Keratinocyte (primary cell): ENCODE measurements around the gene RBL1. TPM values are rescaled to one million over a fixed set of nuclear protein-coding genes. Genes with fewer than 3 reads are reported as not detected.
"Not testable (repeated sequence)": the region's sequence is repeated elsewhere in the genome, so short reads cannot be mapped to it uniquely, and the experiment has no call there.

Source experiments
- DNase-seq: peaks from one replicate; pipeline ENCODE4 v3.0.0-alpha.2; 2011; ENCODE audit warnings: low read depth, missing footprints, low spot score
- FAIRE-seq: peaks from 2 replicates; lab custom pipeline; 2011; peaks lifted over from hg19 to GRCh38; lab: Jason Lieb, UNC
- H2AFZ ChIP-seq: 2 replicates; pipeline ENCODE4 v1.6.0; 2012; ENCODE audit warnings: low read length, control low read depth, inconsistent platforms; ENCODE audit not compliant: control insufficient read depth
- H3K27ac ChIP-seq: 2 replicates; pipeline ENCODE4 v1.5.1; 2011; ENCODE audit warnings: low read length; ENCODE audit not compliant: control insufficient read depth, insufficient read depth
- H3K27me3 ChIP-seq: 3 replicates; pipeline ENCODE4 v1.6.0; 2011; ENCODE audit warnings: low read length; ENCODE audit not compliant: control insufficient read depth, insufficient read depth; ENCODE audit errors: extremely low read depth
- H3K36me3 ChIP-seq, 2 experiments: 2 replicates in 1 of 2; 3 replicates in 1 of 2; pipeline ENCODE4 v1.5.1; 2011; ENCODE audit warnings: low read length in 2 of 2, mild to moderate bottlenecking in 1 of 2; ENCODE audit not compliant: control insufficient read depth in 2 of 2, insufficient read depth in 2 of 2; ENCODE audit errors: extremely low read depth in 1 of 2
- H3K4me1 ChIP-seq: 3 replicates; pipeline ENCODE4 v1.5.1; 2011; ENCODE audit warnings: low read length; ENCODE audit not compliant: control insufficient read depth, insufficient read depth; ENCODE audit errors: extremely low read depth
- H3K4me2 ChIP-seq: 3 replicates; pipeline ENCODE4 v1.6.0; 2011; ENCODE audit warnings: low read depth, low read length; ENCODE audit not compliant: control insufficient read depth, insufficient read depth; ENCODE audit errors: extremely low read depth
- H3K4me3 ChIP-seq, 3 experiments: fragments of 200-600 bp in 1 of 3; sonication (generic) in 1 of 3; 2 replicates in 2 of 3; 3 replicates in 1 of 3; pipeline ENCODE4 v1.5.1; 2011 to 2016; ENCODE audit warnings: low read length in 3 of 3, mild to moderate bottlenecking in 3 of 3, control low read depth in 2 of 3, inconsistent platforms in 1 of 3, low read depth in 1 of 3, mixed read lengths in 1 of 3, mixed run types in 1 of 3, moderate library complexity in 1 of 3; ENCODE audit not compliant: control insufficient read depth in 2 of 3, insufficient read depth in 2 of 3; ENCODE audit errors: extremely low read depth in 1 of 3
- H3K79me2 ChIP-seq: 2 replicates; pipeline ENCODE4 v1.6.0; 2012; ENCODE audit warnings: low read length; ENCODE audit not compliant: control insufficient read depth, insufficient read depth
- H3K9ac ChIP-seq: 3 replicates; pipeline ENCODE4 v1.6.0; 2011; ENCODE audit warnings: low read length; ENCODE audit not compliant: control insufficient read depth, insufficient read depth; ENCODE audit errors: extremely low read depth
- H3K9me1 ChIP-seq: 3 replicates; pipeline ENCODE4 v1.6.0; 2011; ENCODE audit warnings: low read length; ENCODE audit not compliant: control insufficient read depth, insufficient read depth; ENCODE audit errors: extremely low read depth
- H3K9me3 ChIP-seq: 2 replicates; pipeline ENCODE4 v1.5.1; 2012; ENCODE audit warnings: low read depth, low read length; ENCODE audit not compliant: control insufficient read depth
- H4K20me1 ChIP-seq: 3 replicates; pipeline ENCODE4 v1.6.0; 2011; ENCODE audit warnings: low read length; ENCODE audit not compliant: control insufficient read depth, insufficient read depth; ENCODE audit errors: extremely low read depth
- EZH2 ChIP-seq: IDR thresholded peaks from one replicate; pipeline ENCODE4 v1.6.1; 2012; ENCODE audit warnings: inconsistent platforms, mild to moderate bottlenecking, low read length, moderate library complexity
- dilution Hi-C: fragments of 300-500 bp; cut with MboI; formaldehyde crosslinking; loops from one replicate; pipeline ENCODE4 v1.7.0; 2020; ENCODE audit warnings: low sequenced_read_pairs; ENCODE audit not compliant: extremely low pct_ligation_motif_present
- polyA plus RNA-seq, 5 experiments: library from polyadenylated mRNA; depleted of rRNA in 3 of 5; stranded (reverse) in 3 of 5; stranded (forward) in 1 of 5; unstranded in 1 of 5; fragments of >200 nt; gene quantifications; 1 replicate in 1 of 5; 2 replicates in 3 of 5; 3 replicates in 1 of 5; pipeline versions ENCODE4 v1.2.1 to v1.2.3, GENCODE V29; 2011 to 2012; ENCODE audit warnings: missing spikeins in 2 of 5, low read depth in 1 of 5, low replicate concordance in 1 of 5
- TF ChIP-seq, protein P1 (sequence below), 3 experiments: IDR thresholded peaks in 1 of 3; conservative IDR thresholded peaks in 1 of 3; optimal IDR thresholded peaks in 1 of 3; 2 replicates in 2 of 3; 3 replicates in 1 of 3; pipeline versions ENCODE3 to v1.5.1; 2011; ENCODE audit warnings: low read length in 3 of 3, mild to moderate bottlenecking in 3 of 3, moderate library complexity in 2 of 3, control low read depth in 1 of 3, inconsistent platforms in 1 of 3; ENCODE audit not compliant: insufficient read depth in 2 of 3; ENCODE audit errors: extremely low read depth in 1 of 3

The RBL1 gene
- polyA plus RNA-seq, 1 donor (not counting 4 experiments of a cell fraction or from before 2014, with no cell fraction given), result 4.5 TPM

- Histone ChIP-seq H3K4me1 (no peaks in the 10 kb centered on the region), H3K27me3 (no peaks in the 10 kb centered on the region), H3K9me3 (no peaks in the 10 kb centered on the region), H3K79me2 (no peaks in the 10 kb centered on the region), H3K27ac (no peak overlapping the region), H3K36me3 (no peaks in the 10 kb centered on the region), H3K9ac (no peak overlapping the region), H3K4me2 (no peak overlapping the region), H3K4me3 (no peak overlapping the region), H4K20me1 (no peaks in the 10 kb centered on the region), H2AFZ (no peak overlapping the region), H3K9me1 (no peaks in the 10 kb centered on the region)
- FAIRE-seq, result no peak
- no peak for TF ChIP-seq EZH2
- TF ChIP-seq, protein P1, sequence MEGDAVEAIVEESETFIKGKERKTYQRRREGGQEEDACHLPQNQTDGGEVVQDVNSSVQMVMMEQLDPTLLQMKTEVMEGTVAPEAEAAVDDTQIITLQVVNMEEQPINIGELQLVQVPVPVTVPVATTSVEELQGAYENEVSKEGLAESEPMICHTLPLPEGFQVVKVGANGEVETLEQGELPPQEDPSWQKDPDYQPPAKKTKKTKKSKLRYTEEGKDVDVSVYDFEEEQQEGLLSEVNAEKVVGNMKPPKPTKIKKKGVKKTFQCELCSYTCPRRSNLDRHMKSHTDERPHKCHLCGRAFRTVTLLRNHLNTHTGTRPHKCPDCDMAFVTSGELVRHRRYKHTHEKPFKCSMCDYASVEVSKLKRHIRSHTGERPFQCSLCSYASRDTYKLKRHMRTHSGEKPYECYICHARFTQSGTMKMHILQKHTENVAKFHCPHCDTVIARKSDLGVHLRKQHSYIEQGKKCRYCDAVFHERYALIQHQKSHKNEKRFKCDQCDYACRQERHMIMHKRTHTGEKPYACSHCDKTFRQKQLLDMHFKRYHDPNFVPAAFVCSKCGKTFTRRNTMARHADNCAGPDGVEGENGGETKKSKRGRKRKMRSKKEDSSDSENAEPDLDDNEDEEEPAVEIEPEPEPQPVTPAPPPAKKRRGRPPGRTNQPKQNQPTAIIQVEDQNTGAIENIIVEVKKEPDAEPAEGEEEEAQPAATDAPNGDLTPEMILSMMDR (optimal IDR thresholded peaks at IDR 0.05 in 1 of 3, IDR thresholded peaks at IDR 0.05 in 1 of 3, conservative IDR thresholded peaks at IDR 0.05 in 1 of 3; ENCODE audit: extremely low read depth in 1 of 3, insufficient read depth in 2 of 3, low read length in 3 of 3), result no peak
- no peak for DNase-seq
- dilution Hi-C loops, result no loop called here
These were observed 126.7 kb downstream of the RBL1 start for GRCh38 chr20:36969051-36969450.

DNA sequence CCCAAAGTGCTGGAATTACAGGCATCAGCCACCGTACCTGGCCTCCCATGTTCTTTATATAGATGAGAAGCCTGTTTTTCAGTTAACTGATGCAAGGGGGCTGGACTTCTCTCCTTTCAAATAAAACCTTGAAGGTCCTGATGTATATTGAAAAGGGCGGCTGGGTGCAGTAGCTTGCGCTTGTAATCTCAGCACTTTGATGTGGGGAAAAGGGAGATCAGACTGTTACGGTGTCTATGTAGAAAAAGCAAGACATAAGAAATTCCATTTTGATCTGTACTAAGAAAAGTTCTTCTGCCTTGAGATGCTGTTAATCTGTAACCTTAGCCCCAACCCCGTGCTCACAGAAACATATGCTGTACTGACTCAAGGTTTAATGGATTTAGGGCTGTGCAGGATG is 128.2 kb downstream of the RBL1 start:
- H3K4me2 ChIP-seq, result no peak overlapping the region
- H2AFZ ChIP-seq, result no peak overlapping the region
- dilution Hi-C loops, result no loop called here
- H3K36me3 ChIP-seq, result no peaks in the 10 kb centered on the region
- no peaks in the 10 kb centered on the region for H3K27me3 ChIP-seq
- H4K20me1 ChIP-seq, result no peaks in the 10 kb centered on the region
- no peaks in the 10 kb centered on the region for H3K9me1 ChIP-seq
- TF ChIP-seq, protein P1 (optimal IDR thresholded peaks at IDR 0.05 in 1 of 3, IDR thresholded peaks at IDR 0.05 in 1 of 3, conservative IDR thresholded peaks at IDR 0.05 in 1 of 3; ENCODE audit: extremely low read depth in 1 of 3, insufficient read depth in 2 of 3, low read length in 3 of 3), result no peak
- TF ChIP-seq EZH2, result no peak
- no peak for FAIRE-seq
- H3K9ac ChIP-seq, result no peak overlapping the region
- no peaks in the 10 kb centered on the region for H3K4me1 ChIP-seq
- DNase-seq, result no peak
- H3K9me3 ChIP-seq, result peaks cover 2% of the 10 kb centered on the region
- no peak overlapping the region for H3K4me3 ChIP-seq
- no peaks in the 10 kb centered on the region for H3K79me2 ChIP-seq
- H3K27ac ChIP-seq, result no peak overlapping the region

GRCh38 chr20:36966965-36967364 is 128.8 kb downstream of the RBL1 start:
- H3K27me3 ChIP-seq, H2AFZ ChIP-seq, H3K4me2 ChIP-seq, dilution Hi-C loops, H3K9me1 ChIP-seq, H3K4me1 ChIP-seq, H3K9me3 ChIP-seq, H3K9ac ChIP-seq, FAIRE-seq, H3K4me3 ChIP-seq, H3K36me3 ChIP-seq, DNase-seq, H3K79me2 ChIP-seq, H4K20me1 ChIP-seq, H3K27ac ChIP-seq: not testable (repeated sequence)

DNA sequence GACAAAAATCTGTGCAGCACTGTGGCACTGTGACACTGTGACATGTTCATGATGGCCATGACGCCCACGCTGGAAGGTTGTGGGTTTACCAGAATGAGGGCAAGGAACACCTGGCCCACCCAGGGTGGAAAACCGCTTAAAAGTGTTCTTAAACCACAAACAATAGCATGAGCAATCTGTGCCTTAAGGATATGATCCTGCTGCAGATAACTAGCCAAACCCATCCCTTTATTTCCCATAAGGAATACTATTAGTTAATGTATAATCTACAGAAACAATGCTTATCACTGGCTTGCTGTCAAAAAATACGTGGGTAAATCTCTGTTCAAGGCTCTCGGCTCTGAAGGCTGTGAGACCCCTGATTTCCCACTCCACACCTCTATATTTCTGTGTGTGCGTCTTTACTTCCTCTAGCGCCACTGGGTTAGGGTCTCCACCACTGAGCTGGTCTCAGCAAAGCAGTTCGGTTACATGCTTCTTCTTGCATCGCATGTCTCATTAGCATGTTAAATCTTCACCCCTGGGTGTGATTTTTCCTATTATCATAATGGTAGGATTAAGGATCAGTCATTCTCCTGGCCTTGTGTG is 133.3 kb downstream of the RBL1 start:
- H3K4me1 ChIP-seq, H3K27me3 ChIP-seq, H3K9me1 ChIP-seq, H3K4me2 ChIP-seq, DNase-seq, dilution Hi-C loops, H3K79me2 ChIP-seq, H3K4me3 ChIP-seq, H4K20me1 ChIP-seq, H3K9ac ChIP-seq, H3K9me3 ChIP-seq, H3K27ac ChIP-seq, FAIRE-seq, H2AFZ ChIP-seq, H3K36me3 ChIP-seq: not testable (repeated sequence)
